ENCODE measurements around the gene EVI5L.

DNA sequence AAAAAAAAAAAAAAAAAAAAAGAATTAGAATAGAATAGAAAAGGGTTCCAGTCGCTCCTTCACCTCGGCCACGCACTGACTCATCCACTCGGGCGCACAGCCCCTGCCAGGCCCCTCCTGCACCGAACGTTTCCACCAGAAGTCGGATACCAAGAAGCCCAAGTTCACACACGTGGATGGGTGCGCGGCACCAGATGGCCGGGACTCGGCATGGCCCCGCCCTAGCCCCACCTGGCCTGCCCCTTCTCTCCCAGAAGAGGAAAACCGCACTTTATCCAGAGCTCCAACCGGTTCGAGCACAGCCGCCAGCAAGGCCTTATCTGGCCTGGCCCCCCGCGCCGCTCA, 38.3 kb downstream of the EVI5L start:
- TF ChIP-seq, protein P1, sequence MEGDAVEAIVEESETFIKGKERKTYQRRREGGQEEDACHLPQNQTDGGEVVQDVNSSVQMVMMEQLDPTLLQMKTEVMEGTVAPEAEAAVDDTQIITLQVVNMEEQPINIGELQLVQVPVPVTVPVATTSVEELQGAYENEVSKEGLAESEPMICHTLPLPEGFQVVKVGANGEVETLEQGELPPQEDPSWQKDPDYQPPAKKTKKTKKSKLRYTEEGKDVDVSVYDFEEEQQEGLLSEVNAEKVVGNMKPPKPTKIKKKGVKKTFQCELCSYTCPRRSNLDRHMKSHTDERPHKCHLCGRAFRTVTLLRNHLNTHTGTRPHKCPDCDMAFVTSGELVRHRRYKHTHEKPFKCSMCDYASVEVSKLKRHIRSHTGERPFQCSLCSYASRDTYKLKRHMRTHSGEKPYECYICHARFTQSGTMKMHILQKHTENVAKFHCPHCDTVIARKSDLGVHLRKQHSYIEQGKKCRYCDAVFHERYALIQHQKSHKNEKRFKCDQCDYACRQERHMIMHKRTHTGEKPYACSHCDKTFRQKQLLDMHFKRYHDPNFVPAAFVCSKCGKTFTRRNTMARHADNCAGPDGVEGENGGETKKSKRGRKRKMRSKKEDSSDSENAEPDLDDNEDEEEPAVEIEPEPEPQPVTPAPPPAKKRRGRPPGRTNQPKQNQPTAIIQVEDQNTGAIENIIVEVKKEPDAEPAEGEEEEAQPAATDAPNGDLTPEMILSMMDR (IDR thresholded peaks at IDR 0.05; ENCODE audit: low read depth, low read length, missing input control): no peak
- no peak for TF ChIP-seq YY1 (IDR thresholded peaks at IDR 0.05)
